K562 (cell line): ENCODE data around the gene PNPLA2. TPM values are rescaled to one million over a fixed set of nuclear protein-coding genes. Genes with fewer than 3 reads are reported as not detected.

Experiments
- HOXB6 ChIP-seq: fragments of 250-450 bp; sonication (Bioruptor Pico); IDR thresholded peaks from 2 replicates; pipeline ENCODE4 v1.5.1; 2022; ENCODE audit warnings: mild to moderate bottlenecking, borderline replicate concordance
- KDM5B ChIP-seq: fragments of 200-600 bp; sonication (generic); IDR thresholded peaks from 2 replicates; pipeline ENCODE4 v1.6.1; 2012; ENCODE audit warnings: low read depth, mild to moderate bottlenecking, moderate library complexity, low read length, control low read depth, inconsistent platforms; ENCODE audit not compliant: insufficient replicate concordance
- L3MBTL2 ChIP-seq: fragments of 450-650 bp; IDR thresholded peaks from 2 replicates; pipeline ENCODE4 v1.6.1; 2016; ENCODE audit warnings: mild to moderate bottlenecking, moderate library complexity
- POLR2A ChIP-seq: fragments of 450-650 bp; conservative IDR thresholded peaks from 2 replicates; pipeline ENCODE4 v1.6.1; 2016
- RAD51 ChIP-seq: fragments of 450-650 bp; IDR thresholded peaks from 2 replicates; pipeline ENCODE4 v1.7.1; 2016; ENCODE audit warnings: low read depth, mild to moderate bottlenecking, borderline replicate concordance
- RBFOX2 ChIP-seq: fragments of 200-400 bp; formaldehyde crosslinking; IDR thresholded peaks from 2 replicates; pipeline ENCODE4 v1.6.1; 2017; ENCODE audit warnings: low read depth, mild to moderate bottlenecking, low read length, moderate library complexity
- SRF ChIP-seq, 2 experiments: fragments of 250-450, 450-650 bp in 1 of 2; sonication (Bioruptor Pico) in 1 of 2; sonication (generic) in 1 of 2; formaldehyde crosslinking; IDR thresholded peaks; 2 replicates each; pipeline versions ENCODE4 v1.5.0 to v1.5.1; 2020 to 2022; ENCODE audit warnings: mild to moderate bottlenecking in 1 of 2, missing genetic modification reagents in 1 of 2
- SUPT5H ChIP-seq: fragments of 450-650 bp; IDR thresholded peaks from 2 replicates; pipeline ENCODE4 v1.6.1; 2016
- TBP ChIP-seq: optimal IDR thresholded peaks from 2 replicates; pipeline ENCODE3; 2011; ENCODE audit warnings: low read depth, low read length, improper control_type of control experiment
- TCF7 ChIP-seq: sonication (generic); IDR thresholded peaks from 2 replicates; pipeline ENCODE4 v1.6.1; 2016; ENCODE audit warnings: antibody characterized with exemption, borderline replicate concordance
- YY1 ChIP-seq, 3 experiments: IDR thresholded peaks; 2 replicates each; pipeline ENCODE4 v1.6.1; 2011; ENCODE audit warnings: low read length in 2 of 3, mild to moderate bottlenecking in 2 of 3, moderate library complexity in 2 of 3, borderline replicate concordance in 1 of 3, control low read depth in 1 of 3, low read depth in 1 of 3; ENCODE audit not compliant: insufficient read depth in 3 of 3, insufficient replicate concordance in 2 of 3, control insufficient read depth in 1 of 3, insufficient read length in 1 of 3; ENCODE audit errors: extremely low read depth in 1 of 3
- ZFX ChIP-seq: sonication (generic); formaldehyde crosslinking; IDR thresholded peaks from 2 replicates; pipeline ENCODE4 v1.8.0; 2022; ENCODE audit warnings: mild to moderate bottlenecking, missing genetic modification reagents, moderate library complexity
- ZNF354B ChIP-seq: fragments of 250-450 bp; sonication (Bioruptor Pico); IDR thresholded peaks from 2 replicates; pipeline ENCODE4 v1.4.0; 2020
- ZNF699 ChIP-seq: fragments of 250-450 bp; sonication (Bioruptor Pico); IDR thresholded peaks from 2 replicates; pipeline ENCODE4 v1.8.0; 2021; ENCODE audit warnings: mild to moderate bottlenecking, moderate library complexity; ENCODE audit not compliant: insufficient replicate concordance
- polyA plus RNA-seq, 8 experiments: library from polyadenylated mRNA; depleted of rRNA in 4 of 8; stranded (reverse) in 5 of 8; unstranded in 3 of 8; fragments of >200 nt; fragmentation: Nextera tagmentation in 2 of 8; fragmentation: Illumina TruSeq in 1 of 8; extraction: Ambion mirVana in 2 of 8; extraction: Trizol in 1 of 8; gene quantifications; 2 replicates each; pipeline versions ENCODE4 v1.2.1 to v1.2.3, GENCODE V29; 2011 to 2014; ENCODE audit warnings: inconsistent platforms in 1 of 8, missing spikeins in 1 of 8
- total RNA-seq, 7 experiments: library from RNA; depleted of rRNA in 6 of 7; stranded (reverse); fragments of >200 nt in 6 of 7; fragmentation: Illumina TruSeq in 2 of 7; extraction: Trizol in 2 of 7; gene quantifications; 2 replicates each; pipeline versions ENCODE4 v1.2.1 to v1.2.3, GENCODE V29; 2011 to 2021; ENCODE audit warnings: low replicate concordance in 1 of 7
- TF ChIP-seq, protein P1 (sequence below), 2 experiments: fragments of 450-650 bp in 1 of 2; IDR thresholded peaks; 2 replicates each; pipeline ENCODE4 v1.6.1; 2011 to 2017; ENCODE audit warnings: low read depth in 2 of 2, antibody characterized with exemption in 1 of 2, borderline replicate concordance in 1 of 2, low read length in 1 of 2, mild to moderate bottlenecking in 1 of 2, mixed read lengths in 1 of 2; ENCODE audit not compliant: control insufficient read depth in 1 of 2
- TF ChIP-seq, protein P2 (sequence below): fragments of 450-650 bp; IDR thresholded peaks from 2 replicates; pipeline ENCODE4 v1.6.1; 2014; ENCODE audit warnings: low read depth, mild to moderate bottlenecking, moderate library complexity, borderline replicate concordance
- TF ChIP-seq, protein P3 (sequence below): fragments of 250-450 bp; sonication (Bioruptor Pico); IDR thresholded peaks from 2 replicates; pipeline ENCODE4 v1.8.0; 2021; ENCODE audit warnings: borderline replicate concordance, mild to moderate bottlenecking, moderate library complexity; ENCODE audit not compliant: poor library complexity, severe bottlenecking
- TF ChIP-seq, protein P4 (sequence below): fragments of 450-650 bp; IDR thresholded peaks from 2 replicates; pipeline ENCODE4 v1.6.1; 2017; ENCODE audit warnings: antibody characterized with exemption

PNPLA2 gene
- total and polyA plus RNA-seq, 9 of the 15 experiments (the other 6 are each of a cell fraction or from before 2014, with no cell fraction given) = 0.39 to 87.1 (median 8.4) TPM

DNA sequence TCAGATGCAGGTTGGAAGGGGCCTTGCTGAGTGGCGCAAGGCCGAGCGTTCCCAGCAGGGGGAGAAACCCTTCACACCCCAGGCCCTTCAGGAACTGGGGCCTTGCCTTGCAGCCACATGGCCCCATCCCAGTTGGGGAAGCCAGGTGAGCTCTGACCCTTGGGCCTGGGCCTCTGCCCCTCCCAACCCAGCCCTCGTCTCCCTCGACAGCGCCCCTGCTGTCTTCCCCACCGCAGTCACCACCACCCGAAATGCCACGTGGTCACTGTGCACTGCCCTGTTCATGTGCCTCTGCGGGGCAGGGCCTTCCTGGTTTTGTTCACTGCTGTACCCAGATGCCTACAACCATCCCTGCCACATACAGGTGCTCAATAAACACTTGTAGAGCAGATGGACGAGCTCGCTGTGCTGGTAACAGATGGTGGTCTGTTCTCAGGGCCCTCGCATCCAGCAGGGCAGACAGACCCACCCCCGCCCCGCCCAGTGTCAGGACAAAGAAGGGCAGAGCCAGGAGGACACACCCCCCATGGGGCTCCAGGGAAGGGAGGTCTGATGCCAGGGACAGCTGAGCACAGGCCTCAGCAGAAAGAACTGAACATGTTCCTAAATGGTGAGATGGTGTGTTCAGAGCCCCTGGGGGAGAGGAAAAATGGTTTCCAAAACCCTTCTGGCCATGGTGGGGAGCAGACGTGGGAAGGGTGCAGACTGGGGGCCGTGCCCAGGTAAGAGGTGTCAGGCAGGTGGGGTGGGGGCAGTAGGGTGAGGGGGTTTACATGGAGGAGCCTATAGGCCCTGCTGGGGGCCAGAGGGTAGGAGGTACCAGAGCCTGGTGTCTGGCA lies 19.9 kb downstream of the PNPLA2 start (continued):
- TF ChIP-seq, protein P1, sequence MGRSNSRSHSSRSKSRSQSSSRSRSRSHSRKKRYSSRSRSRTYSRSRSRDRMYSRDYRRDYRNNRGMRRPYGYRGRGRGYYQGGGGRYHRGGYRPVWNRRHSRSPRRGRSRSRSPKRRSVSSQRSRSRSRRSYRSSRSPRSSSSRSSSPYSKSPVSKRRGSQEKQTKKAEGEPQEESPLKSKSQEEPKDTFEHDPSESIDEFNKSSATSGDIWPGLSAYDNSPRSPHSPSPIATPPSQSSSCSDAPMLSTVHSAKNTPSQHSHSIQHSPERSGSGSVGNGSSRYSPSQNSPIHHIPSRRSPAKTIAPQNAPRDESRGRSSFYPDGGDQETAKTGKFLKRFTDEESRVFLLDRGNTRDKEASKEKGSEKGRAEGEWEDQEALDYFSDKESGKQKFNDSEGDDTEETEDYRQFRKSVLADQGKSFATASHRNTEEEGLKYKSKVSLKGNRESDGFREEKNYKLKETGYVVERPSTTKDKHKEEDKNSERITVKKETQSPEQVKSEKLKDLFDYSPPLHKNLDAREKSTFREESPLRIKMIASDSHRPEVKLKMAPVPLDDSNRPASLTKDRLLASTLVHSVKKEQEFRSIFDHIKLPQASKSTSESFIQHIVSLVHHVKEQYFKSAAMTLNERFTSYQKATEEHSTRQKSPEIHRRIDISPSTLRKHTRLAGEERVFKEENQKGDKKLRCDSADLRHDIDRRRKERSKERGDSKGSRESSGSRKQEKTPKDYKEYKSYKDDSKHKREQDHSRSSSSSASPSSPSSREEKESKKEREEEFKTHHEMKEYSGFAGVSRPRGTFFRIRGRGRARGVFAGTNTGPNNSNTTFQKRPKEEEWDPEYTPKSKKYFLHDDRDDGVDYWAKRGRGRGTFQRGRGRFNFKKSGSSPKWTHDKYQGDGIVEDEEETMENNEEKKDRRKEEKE (IDR thresholded peaks at IDR 0.05; ENCODE audit: borderline replicate concordance in 1 of 2, control insufficient read depth in 1 of 2, low read depth in 2 of 2, low read length in 1 of 2) = no peak
- TF ChIP-seq ZNF699 (CRISPR knock-in tag) (no peak), ZNF354B (CRISPR knock-in tag) (no peak), POLR2A (peak; percentile 73), KDM5B (peak; percentile 34), SUPT5H (peak; percentile 66), HOXB6 (no peak), RBFOX2 (peak; percentile 17), TCF7 (no peak), YY1 (IDR thresholded peaks at IDR 0.05; ENCODE audit: borderline replicate concordance in 1 of 3, control insufficient read depth in 1 of 3, extremely low read depth in 1 of 3, insufficient read depth in 3 of 3, insufficient read length in 1 of 3, insufficient replicate concordance in 2 of 3, low read depth in 1 of 3, low read length in 2 of 3) (peak in 1 of 3 experiments; percentile 24), ZFX (peak; percentile 32; the same call in 1 of the 2 replicates), TBP (no peak), SRF (CRISPR knock-in tag; IDR thresholded peaks at IDR 0.05) (no peak), RAD51 (peak; percentile 45; the same call in 1 of the 2 replicates), L3MBTL2 (peak; percentile 78)
- TF ChIP-seq, protein P2, sequence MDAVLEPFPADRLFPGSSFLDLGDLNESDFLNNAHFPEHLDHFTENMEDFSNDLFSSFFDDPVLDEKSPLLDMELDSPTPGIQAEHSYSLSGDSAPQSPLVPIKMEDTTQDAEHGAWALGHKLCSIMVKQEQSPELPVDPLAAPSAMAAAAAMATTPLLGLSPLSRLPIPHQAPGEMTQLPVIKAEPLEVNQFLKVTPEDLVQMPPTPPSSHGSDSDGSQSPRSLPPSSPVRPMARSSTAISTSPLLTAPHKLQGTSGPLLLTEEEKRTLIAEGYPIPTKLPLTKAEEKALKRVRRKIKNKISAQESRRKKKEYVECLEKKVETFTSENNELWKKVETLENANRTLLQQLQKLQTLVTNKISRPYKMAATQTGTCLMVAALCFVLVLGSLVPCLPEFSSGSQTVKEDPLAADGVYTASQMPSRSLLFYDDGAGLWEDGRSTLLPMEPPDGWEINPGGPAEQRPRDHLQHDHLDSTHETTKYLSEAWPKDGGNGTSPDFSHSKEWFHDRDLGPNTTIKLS = peak; percentile 64; the same call in 1 of the 2 replicates
- TF ChIP-seq, protein P3, sequence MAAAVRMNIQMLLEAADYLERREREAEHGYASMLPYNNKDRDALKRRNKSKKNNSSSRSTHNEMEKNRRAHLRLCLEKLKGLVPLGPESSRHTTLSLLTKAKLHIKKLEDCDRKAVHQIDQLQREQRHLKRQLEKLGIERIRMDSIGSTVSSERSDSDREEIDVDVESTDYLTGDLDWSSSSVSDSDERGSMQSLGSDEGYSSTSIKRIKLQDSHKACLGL (CRISPR knock-in tag) = no peak
- TF ChIP-seq, protein P4, sequence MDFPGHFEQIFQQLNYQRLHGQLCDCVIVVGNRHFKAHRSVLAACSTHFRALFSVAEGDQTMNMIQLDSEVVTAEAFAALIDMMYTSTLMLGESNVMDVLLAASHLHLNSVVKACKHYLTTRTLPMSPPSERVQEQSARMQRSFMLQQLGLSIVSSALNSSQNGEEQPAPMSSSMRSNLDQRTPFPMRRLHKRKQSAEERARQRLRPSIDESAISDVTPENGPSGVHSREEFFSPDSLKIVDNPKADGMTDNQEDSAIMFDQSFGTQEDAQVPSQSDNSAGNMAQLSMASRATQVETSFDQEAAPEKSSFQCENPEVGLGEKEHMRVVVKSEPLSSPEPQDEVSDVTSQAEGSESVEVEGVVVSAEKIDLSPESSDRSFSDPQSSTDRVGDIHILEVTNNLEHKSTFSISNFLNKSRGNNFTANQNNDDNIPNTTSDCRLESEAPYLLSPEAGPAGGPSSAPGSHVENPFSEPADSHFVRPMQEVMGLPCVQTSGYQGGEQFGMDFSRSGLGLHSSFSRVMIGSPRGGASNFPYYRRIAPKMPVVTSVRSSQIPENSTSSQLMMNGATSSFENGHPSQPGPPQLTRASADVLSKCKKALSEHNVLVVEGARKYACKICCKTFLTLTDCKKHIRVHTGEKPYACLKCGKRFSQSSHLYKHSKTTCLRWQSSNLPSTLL = no peak
